B cell (primary cell): ENCODE results near the gene DENND4B. TPM values are rescaled to one million over a fixed set of nuclear protein-coding genes. Genes with fewer than 3 reads are reported as not detected.

Source experiments
- ATAC-seq: fragments of 200-7000 bp; cut with Tn5 transposase; one replicate; pipeline ENCODE4 v1.10.0; 2021; ENCODE audit warnings: low read depth, mild to moderate bottlenecking, moderate number of reproducible peaks, moderate library complexity
- CTCF ChIA-PET: fragments of 350-600 bp; sonication (Branson Sonifier 250); formaldehyde crosslinking; loops from one replicate; lab custom pipeline; 2021; ENCODE audit warnings: antibody characterized with exemption, inconsistent platforms; lab: Charles Lee
- POLR2A ChIA-PET: fragments of 350-600 bp; sonication (Branson Sonifier 250); formaldehyde crosslinking; loops from one replicate; lab custom pipeline; 2021; ENCODE audit warnings: antibody characterized with exemption; lab: Charles Lee
- DNase-seq: peaks from one replicate; pipeline ENCODE4 v3.0.0; 2013
- H2AFZ ChIP-seq: 2 replicates; pipeline ENCODE4 v1.6.1; 2012; ENCODE audit warnings: mild to moderate bottlenecking, low read depth, low read length; ENCODE audit not compliant: insufficient read depth, poor library complexity, severe bottlenecking
- H3K27ac ChIP-seq, 2 donors: 1 replicate in 1 of 2; 2 replicates in 1 of 2; pipeline ENCODE4 v1.5.1; 2012 to 2013; ENCODE audit warnings: low read length in 2 of 2, mild to moderate bottlenecking in 2 of 2, moderate library complexity in 1 of 2
- H3K27me3 ChIP-seq, 4 experiments: fragments of 200-600 bp in 1 of 4; sonication (generic) in 1 of 4; replicated peaks in 1 of 4; 1 replicate in 2 of 4; 2 replicates in 2 of 4; pipeline versions ENCODE4 v1.6.1 to v1.7.0; 2013 to 2016; ENCODE audit warnings: low read length in 3 of 4, mild to moderate bottlenecking in 2 of 4, mixed read lengths in 1 of 4, moderate library complexity in 1 of 4; ENCODE audit not compliant: insufficient read depth in 4 of 4, control insufficient read depth in 3 of 4; ENCODE audit errors: control extremely low read depth in 1 of 4
- H3K36me3 ChIP-seq, 2 experiments: replicated peaks in 1 of 2; 1 replicate in 1 of 2; 2 replicates in 1 of 2; pipeline versions ENCODE4 v1.6.1 to v1.7.1; 2013; ENCODE audit warnings: low read length in 1 of 2; ENCODE audit not compliant: insufficient read depth in 2 of 2, control insufficient read depth in 1 of 2; ENCODE audit errors: control extremely low read depth in 1 of 2, extremely low read depth in 1 of 2
- H3K4me1 ChIP-seq, 2 donors: fragments of 200-600 bp in 1 of 2; sonication (generic) in 1 of 2; 1 replicate in 1 of 2; 2 replicates in 1 of 2; pipeline versions ENCODE4 v1.5.1 to v1.6.1; 2013 to 2017; ENCODE audit warnings: low read length in 2 of 2; ENCODE audit not compliant: control insufficient read depth in 2 of 2, insufficient read depth in 2 of 2
- H3K4me2 ChIP-seq: replicated peaks from 2 replicates; pipeline ENCODE3; 2012; ENCODE audit warnings: mild to moderate bottlenecking, low read depth, low read length; ENCODE audit not compliant: poor library complexity, severe bottlenecking
- H3K4me3 ChIP-seq, 5 experiments: fragments of 200-600 bp in 1 of 5; sonication (generic) in 1 of 5; 1 replicate in 3 of 5; 2 replicates in 2 of 5; pipeline versions ENCODE4 v1.5.1 to v1.7.0; 2011 to 2016; ENCODE audit warnings: low read length in 4 of 5, mild to moderate bottlenecking in 4 of 5, low read depth in 2 of 5, control low read depth in 1 of 5, moderate library complexity in 1 of 5; ENCODE audit not compliant: insufficient read depth in 1 of 5; ENCODE audit errors: control extremely low read depth in 1 of 5, extremely low read depth in 1 of 5
- H3K79me2 ChIP-seq: fragments of 200-600 bp; sonication (generic); one replicate; pipeline ENCODE4 v1.6.0; 2016; ENCODE audit warnings: low read length; ENCODE audit not compliant: control insufficient read depth, insufficient read depth
- H3K9ac ChIP-seq: fragments of 200-600 bp; sonication (generic); 2 replicates; pipeline ENCODE4 v1.6.1; 2017; ENCODE audit warnings: mild to moderate bottlenecking, low read length, moderate library complexity
- H3K9me3 ChIP-seq, 3 donors: one replicate each; pipeline versions ENCODE4 v1.6.1 to v1.7.1; 2013; ENCODE audit warnings: low read length in 2 of 3; ENCODE audit not compliant: control insufficient read depth in 2 of 3, insufficient read depth in 1 of 3; ENCODE audit errors: control extremely low read depth in 1 of 3
- H4K20me1 ChIP-seq: 2 replicates; pipeline ENCODE4 v1.6.0; 2012; ENCODE audit warnings: mild to moderate bottlenecking, low read length; ENCODE audit not compliant: insufficient read depth, control insufficient read depth, poor library complexity, severe bottlenecking
- H3K27ac Mint-ChIP-seq: one replicate; pipeline ENCODE4 v1.8.0; 2021; ENCODE audit warnings: mixed read lengths
- H3K27me3 Mint-ChIP-seq: one replicate; pipeline ENCODE4 v1.8.0; 2021; ENCODE audit warnings: mixed read lengths
- H3K4me1 Mint-ChIP-seq: one replicate; pipeline ENCODE4 v1.8.0; 2021; ENCODE audit warnings: mixed read lengths
- H3K4me3 Mint-ChIP-seq: one replicate; pipeline ENCODE4 v1.8.0; 2021; ENCODE audit warnings: mixed read lengths
- H3K9me3 Mint-ChIP-seq: one replicate; pipeline ENCODE4 v1.8.0; 2022; ENCODE audit warnings: mixed read lengths; ENCODE audit not compliant: insufficient read depth
- CTCF ChIP-seq: fragments of 200-600 bp; IDR thresholded peaks from one replicate; pipeline ENCODE4 v1.8.0; 2022; ENCODE audit warnings: antibody characterized with exemption, mild to moderate bottlenecking
- EZH2 ChIP-seq: IDR thresholded peaks from 2 replicates; pipeline ENCODE4 v1.6.1; 2012; ENCODE audit warnings: borderline replicate concordance, low read depth, mild to moderate bottlenecking, moderate library complexity, low read length; ENCODE audit not compliant: insufficient read depth, poor library complexity, severe bottlenecking
- WGBS: methylation state at CpG from one replicate; pipeline ENCODE4 v1.1.5; 2013; ENCODE audit warnings: missing lambda C conversion rate; ENCODE audit not compliant: insufficient coverage; 5-methylcytosine and 5-hydroxymethylcytosine counted together
- intact Hi-C: fragments of 100-400 bp; cut with micrococcal nuclease; formaldehyde crosslinking; loops from one replicate; pipeline ENCODE4 v1.10.0; 2022
- polyA plus RNA-seq: library from polyadenylated mRNA; depleted of rRNA; stranded (reverse); fragments of >200 nt; gene quantifications from 2 replicates; pipeline ENCODE4 v1.2.3, GENCODE V29; 2012
- total RNA-seq, 2 donors: library from RNA; stranded (reverse); fragments of 120-200 nt in 1 of 2; gene quantifications; 1 replicate in 1 of 2; 2 replicates in 1 of 2; pipeline versions ENCODE4 v1.2.3 to v1.2.4, GENCODE V29; 2013 to 2022

The DENND4B gene
- total and polyA plus RNA-seq, 2 donors (not counting 1 experiment from before 2014, with no cell fraction given), result 275 to 389 TPM

- Histone ChIP-seq H3K27me3 (no peaks in the 10 kb centered on the region), H2AFZ (peak overlapping the region; percentile 78), H3K36me3 (peaks cover 0 to 40% of the 10 kb centered on the region in 2 experiments), H3K4me3 (peak overlapping the region; percentile 79 to 98 (median 92)), H3K4me1 (peaks cover 35 to 37% of the 10 kb centered on the region in 2 donors), H3K9me3 (no peaks in the 10 kb centered on the region), H3K4me2 (peak overlapping the region; percentile 86), H4K20me1 (peaks cover 62% of the 10 kb centered on the region), H3K9ac (peak overlapping the region; percentile 99), H3K27ac (peak overlapping the region; percentile 87 to 97), H3K79me2 (peaks cover 70% of the 10 kb centered on the region)
- intact Hi-C loops, result loop anchor here (5.0 kb wide), 1 partner anchor 315 kb away; the partner anchor contains the start of gene HAX1
- ATAC-seq (no peak), DNase-seq (no peak)
- H3K9me3 Mint-ChIP-seq, result no peaks in the 10 kb centered on the region
- no peaks in the 10 kb centered on the region for H3K27me3 Mint-ChIP-seq
- peak overlapping the region; percentile 100 for H3K4me3 Mint-ChIP-seq
- H3K4me1 Mint-ChIP-seq, result peaks cover 61% of the 10 kb centered on the region
- TF ChIP-seq CTCF (no peak), EZH2 (no peak)
- H3K27ac Mint-ChIP-seq, result peak overlapping the region; percentile 97
- ChIA-PET POLR2A (interaction anchor here (0.6 to 9.2 kb wide), 8 partner anchors 10 to 423 kb away, joined by 3 to 115 read pairs (median 6); partner anchors contain the start of genes CREB3L4, DENND4B, GATAD2B and JTB), CTCF (interaction anchor here (0.6 to 5.6 kb wide), 6 partner anchors 10 to 319 kb away, joined by 3 to 47 read pairs (median 6); partner anchors contain the start of genes CREB3L4, DENND4B and RAB13)
- WGBS, result 20% methylated on average over 4 of the region's 6 CpGs
Measured at GRCh38 chr1:153956997-153957715, 10.6 kb upstream of the DENND4B start.

- peaks cover 84% of the 10 kb centered on the region for H3K79me2 ChIP-seq
- ChIA-PET CTCF (no interaction called here), POLR2A (interaction anchor here (1.1 kb wide), 1 partner anchor 11 kb away, joined by 3 read pairs; no protein-coding TSS in a partner anchor)
- no peak overlapping the region for H2AFZ ChIP-seq
- 96% methylated on average over 8 of the region's 10 CpGs for WGBS
- TF ChIP-seq EZH2 (no peak), CTCF (no peak)
- no peak overlapping the region for H3K27ac ChIP-seq
- no peaks in the 10 kb centered on the region for H3K9me3 ChIP-seq
- peaks cover 36 to 39% of the 10 kb centered on the region in 2 donors for H3K4me1 ChIP-seq
- Mint-ChIP-seq H3K9me3 (no peaks in the 10 kb centered on the region), H3K27ac (no peak overlapping the region), H3K4me3 (no peak overlapping the region), H3K27me3 (no peaks in the 10 kb centered on the region), H3K4me1 (peaks cover 63% of the 10 kb centered on the region)
- no peak for ATAC-seq
- H3K4me3 ChIP-seq, result no peak overlapping the region
- peaks cover 81% of the 10 kb centered on the region for H4K20me1 ChIP-seq
- intact Hi-C loops, result loop anchor here (5.0 kb wide), 1 partner anchor 317 kb away; the partner anchor contains the start of gene HAX1
- H3K9ac ChIP-seq, result no peak overlapping the region
- no peak for DNase-seq
- H3K27me3 ChIP-seq, result no peaks in the 10 kb centered on the region
- H3K36me3 ChIP-seq, result peaks cover 2 to 53% of the 10 kb centered on the region in 2 experiments
- H3K4me2 ChIP-seq, result no peak overlapping the region
Measured at GRCh38 chr1:153954826-153955225, 8.3 kb upstream of the DENND4B start.
